Measurements from ENCODE around the gene MLF2.

Gene MLF2

DNA sequence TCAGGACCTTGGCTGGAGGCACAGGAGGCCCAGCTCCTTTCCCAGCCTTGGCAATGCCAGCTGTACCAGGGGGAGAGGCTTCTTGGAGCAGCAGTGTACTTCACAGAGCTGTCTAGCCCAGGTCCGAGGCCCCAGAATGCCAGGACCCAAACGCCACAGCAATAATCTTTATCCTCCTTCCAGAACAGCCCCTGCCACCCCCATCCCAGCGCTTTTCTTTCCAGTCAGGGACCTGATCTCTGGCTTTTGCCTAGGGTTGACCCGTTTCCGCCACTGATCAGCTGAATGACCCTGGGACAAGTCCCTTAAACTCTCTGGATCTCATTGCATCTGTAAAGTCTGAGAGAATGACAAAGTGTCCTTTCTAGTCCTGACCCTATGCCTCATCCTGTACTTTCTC is 24.4 kb upstream of the MLF2 start:
- no peak for DNase-seq

DNA sequence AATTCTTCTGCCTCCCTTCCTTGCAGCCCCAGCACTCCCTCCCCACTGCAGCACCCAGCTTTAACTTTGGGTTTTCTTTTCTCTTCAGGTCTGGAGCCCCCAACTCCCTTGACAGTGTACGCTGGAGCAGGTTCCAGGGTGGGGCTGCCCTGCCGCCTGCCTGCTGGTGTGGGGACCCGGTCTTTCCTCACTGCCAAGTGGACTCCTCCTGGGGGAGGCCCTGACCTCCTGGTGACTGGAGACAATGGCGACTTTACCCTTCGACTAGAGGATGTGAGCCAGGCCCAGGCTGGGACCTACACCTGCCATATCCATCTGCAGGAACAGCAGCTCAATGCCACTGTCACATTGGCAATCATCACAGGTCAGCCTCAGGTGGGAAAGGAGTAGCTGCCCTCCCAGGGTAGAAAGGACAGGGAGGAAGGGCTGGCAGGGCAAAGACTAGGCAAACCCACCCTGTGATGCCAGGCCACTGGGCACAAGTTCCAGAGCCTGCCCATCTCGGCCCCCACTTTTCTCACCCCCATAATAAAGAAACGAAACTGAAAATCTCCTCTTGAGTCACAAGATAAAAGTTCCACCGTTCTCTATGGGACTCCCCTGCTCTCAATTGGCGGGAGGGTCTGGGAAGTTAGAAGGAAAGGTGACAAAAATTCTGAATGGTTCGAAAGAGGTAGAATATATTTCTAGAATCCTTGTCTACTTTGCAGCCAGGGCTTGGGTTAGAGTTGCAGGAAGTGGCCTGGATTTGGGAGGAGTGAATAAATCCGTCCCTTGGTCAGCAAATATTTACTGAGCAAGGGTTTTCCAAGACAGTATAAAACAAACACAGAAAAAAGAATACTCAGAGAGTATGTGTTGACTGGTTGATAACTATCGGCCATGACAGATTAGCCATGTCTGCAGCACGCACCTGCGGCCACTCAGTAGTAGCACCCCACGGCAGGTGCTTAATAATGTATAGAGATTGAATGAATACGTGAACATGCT is 22.5 kb upstream of the MLF2 start:
- DNase-seq: no peak

GRCh38 chr12:6774499-6775062 is 21.6 kb upstream of the MLF2 start:
- peak; percentile 76 for DNase-seq

DNA sequence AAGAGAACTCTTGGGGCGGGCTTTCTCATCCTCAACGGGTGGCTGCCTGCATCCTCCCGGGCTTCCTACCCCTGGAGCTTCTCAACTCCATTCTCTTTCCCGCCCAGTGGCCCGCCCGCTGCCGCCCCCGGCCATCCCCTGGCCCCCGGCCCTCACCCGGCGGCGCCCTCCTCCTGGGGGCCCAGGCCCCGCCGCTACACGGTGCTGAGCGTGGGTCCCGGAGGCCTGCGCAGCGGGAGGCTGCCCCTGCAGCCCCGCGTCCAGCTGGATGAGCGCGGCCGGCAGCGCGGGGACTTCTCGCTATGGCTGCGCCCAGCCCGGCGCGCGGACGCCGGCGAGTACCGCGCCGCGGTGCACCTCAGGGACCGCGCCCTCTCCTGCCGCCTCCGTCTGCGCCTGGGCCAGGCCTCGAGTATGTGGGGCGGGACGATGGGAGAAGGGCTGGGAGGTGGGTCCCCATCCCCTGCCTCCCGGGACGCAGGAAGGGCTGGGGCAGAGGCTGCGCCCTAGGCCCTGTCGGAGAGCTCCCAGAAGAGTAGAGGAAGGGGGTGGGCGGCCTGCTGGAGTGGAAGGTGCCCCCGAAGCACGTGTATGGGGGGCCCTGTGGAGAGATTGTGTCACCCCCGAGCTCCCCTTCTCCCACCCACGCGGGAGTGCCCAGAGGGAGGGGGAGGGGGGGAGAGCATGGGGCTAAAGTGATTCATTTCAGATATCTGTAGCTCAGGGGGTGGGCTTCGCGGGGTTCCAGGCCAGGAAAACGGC is 20.8 kb upstream of the MLF2 start:
- peak; percentile 89 for DNase-seq

DNA sequence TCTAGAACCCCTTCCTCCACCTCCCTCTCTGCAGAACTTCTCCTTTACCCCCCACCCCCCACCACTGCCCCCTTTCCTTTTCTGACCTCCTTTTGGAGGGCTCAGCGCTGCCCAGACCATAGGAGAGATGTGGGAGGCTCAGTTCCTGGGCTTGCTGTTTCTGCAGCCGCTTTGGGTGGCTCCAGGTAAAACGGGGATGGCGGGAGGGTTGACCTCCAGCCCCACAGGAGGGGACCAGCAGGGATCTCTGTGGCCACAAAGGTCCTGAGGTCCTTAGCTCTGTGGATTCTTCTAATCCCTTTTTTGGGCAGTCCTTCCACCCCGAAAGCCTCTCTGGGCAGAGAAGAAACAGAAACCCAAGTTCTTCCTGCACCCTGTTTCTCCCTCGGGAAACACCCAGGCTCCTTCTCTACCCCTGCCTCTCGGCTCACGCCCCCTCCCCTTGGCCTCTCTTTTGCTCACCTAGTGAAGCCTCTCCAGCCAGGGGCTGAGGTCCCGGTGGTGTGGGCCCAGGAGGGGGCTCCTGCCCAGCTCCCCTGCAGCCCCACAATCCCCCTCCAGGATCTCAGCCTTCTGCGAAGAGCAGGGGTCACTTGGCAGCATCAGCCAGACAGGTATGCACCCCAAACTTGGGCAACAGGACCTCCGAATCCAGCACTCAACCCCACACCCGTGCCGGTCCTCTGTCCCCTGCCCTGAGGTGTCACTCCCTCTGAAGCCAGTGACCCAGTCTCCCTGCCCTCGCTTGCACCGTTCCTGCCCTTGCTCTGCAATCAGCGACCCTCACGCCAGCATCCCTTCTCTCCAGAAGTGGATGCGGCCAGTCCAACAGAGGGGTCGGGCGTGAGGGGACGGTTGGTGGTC is 20.0 kb upstream of the MLF2 start:
- DNase-seq: no peak

GRCh38 chr12:6772331-6772695 is 19.4 kb upstream of the MLF2 start, which contains the start of gene LAG3:
Gene LAG3 (plus strand): TSS chr12:6772520. CDS start chr12:6772853, 333 bp downstream.
- peak; percentile 84 for DNase-seq

GRCh38 chr12:6771509-6772330 is 18.8 kb upstream of the MLF2 start:
- no peak for DNase-seq

GRCh38 chr12:6771091-6771495 is 18.2 kb upstream of the MLF2 start:
- no peak for DNase-seq

DNA sequence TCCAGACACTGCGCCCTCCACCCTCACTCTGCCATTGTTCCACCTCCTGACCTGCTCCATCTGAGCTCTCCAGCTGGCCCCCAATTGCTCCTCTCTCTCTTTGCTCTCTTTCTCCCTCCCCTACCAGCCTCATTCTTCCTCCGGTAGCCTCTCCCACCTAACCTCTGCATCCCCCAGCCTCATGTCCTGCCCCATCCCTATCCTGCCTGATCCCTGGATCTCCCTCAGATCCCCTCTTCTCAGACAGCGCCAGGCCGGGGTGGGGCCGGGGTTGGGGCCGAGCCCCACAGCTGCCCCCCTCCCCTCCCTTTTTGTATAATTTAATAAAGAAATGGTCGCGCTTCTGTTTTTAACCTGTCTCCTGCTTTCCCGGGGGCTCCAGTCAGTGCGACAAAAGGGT is 17.7 kb upstream of the MLF2 start:
- DNase-seq: no peak

DNA sequence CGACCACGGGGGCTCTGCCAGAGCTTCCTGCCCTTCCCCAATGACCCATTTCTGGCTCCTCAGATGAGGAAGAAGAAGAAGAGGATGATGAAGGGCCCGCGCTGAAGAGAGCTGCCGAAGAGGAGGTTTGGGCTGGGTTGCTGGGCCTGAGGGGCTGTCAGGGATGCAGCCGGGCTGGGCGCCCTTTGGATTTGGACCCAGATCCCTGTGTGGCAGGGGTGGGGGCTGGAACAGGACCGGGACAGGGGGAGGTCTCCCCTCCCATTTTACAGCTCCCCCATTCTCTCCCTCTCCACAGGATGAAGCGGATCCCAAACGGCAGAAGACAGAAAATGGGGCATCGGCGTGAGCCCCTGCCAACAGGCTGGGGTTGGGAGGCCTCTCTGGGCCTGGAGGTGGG is 17.2 kb upstream of the MLF2 start:
- DNase-seq: no peak

DNA sequence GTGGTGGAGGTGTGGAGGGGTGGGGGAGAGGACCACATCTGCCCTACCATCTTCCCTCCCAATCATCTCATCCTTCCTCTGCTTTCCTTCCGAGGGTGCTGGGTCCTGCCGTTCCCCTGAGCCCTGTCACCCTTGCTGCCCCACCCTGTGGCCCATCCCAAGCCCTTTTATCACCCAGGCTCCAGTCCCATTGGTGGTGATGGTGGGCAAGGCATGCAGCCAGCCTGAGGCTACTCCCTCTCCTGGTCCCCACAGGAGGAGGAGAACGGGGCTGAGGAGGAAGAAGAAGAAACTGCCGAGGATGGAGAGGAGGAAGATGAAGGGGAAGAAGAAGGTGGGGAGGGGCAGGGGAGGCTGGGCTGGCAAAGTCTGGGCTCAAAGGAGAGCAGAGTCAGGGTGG is 16.7 kb upstream of the MLF2 start:
- no peak for DNase-seq

GRCh38 chr12:6768990-6769389 is 16.0 kb upstream of the MLF2 start:
- no peak for DNase-seq

DNA sequence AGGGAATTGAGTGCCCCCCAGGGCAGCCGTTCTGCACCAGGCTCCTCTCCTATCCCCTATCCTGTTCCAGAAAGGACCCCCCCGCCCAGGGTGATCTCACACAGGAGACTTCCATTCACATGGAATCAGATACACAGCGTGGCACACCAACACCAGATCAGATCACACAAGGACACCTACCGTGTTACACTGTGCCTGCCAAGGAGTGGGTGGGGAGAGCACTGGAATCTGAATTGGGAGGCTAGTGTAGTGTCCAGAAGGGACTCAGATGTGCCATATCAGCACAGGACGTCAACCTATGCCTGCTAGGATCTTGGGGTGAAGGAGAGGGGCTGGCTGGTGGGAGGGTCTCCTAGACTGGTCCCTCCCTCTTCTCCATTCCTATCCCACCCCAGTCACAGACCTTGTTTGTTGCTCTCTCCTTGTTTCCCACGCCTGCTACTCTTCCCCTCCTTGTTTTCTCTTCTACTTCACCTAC is 15.5 kb upstream of the MLF2 start:
- DNase-seq: no peak

DNA sequence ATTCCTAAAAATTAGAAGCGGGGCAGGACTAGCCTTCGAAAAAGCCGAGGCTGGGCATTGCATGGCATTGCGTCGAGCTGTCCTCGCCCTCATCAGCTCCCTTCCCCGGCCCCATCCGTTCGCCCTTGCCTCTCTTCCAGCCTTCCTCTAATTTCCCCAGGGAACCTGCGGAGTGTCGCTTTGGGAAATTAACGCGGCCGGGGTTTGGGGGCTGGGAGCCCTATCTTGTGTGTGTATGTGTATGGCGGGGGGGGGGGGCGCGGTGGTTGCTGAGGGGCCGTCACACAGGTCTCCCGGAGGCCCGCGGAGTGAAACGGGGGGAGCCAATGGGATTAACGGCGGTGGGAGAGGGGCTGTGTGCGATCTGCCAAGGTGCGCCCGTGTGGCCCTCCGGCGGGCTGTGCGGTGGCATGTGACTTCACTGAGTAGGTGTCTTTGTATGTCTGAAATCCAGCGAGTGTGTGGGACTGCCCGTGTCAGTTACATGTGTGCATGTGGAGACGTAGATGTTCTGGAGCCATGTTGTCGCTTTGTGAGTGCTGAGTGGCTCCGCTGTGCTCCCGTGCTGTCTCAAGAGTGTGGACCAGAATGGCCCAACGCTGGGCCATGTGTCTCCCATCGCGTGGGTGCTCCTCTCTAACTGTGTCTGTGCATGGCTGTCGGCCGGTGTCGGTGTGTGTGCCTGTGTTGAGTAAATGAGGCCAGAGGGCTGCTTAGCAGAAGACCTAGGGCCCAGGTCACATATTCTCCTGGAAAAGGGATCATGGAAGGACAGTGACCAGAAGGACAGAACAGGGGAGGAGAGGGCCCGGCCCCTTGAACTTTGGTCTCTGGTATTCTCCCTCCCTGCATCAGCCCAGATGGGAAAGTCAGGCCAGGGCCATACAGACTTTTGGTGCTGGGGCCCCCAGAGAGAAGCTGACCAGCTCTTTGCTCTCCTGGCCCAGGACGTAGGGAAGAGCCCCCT is 14.7 kb upstream of the MLF2 start:
- no peak for DNase-seq

DNA sequence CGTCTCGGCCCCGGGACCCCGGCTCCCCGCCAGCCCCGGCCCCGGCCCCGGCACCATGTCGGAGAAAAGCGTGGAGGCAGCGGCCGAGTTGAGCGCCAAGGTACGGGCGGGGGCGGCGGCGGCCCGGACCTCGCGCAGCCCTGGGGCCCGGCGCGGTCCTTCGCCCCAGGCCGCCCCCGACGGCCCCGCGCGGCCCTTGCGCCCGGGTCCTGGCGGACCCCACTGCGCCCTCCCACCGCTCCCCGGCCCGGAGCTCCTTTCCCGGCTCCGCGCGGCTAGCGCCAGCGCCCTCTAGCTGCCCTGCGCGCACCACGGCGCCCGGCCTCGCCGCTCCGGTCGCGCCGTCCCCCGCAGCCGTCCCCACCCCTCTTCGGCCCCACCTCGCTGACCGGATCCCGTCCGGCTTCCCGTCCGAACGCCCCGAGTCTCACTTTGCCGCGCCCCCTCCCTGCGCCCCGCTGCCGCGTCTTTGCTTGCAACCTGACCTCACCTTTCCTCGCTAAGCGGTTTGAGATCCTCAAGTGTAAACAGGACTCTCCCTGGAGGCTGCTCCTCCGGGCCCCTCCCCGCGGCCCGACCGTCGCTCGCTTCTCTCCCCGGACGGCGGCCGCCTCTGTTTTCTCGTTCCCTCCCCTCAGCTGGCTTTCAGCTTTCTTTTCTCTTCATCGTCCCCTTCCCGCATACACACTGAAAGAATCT is 13.9 kb upstream of the MLF2 start:
- peak; percentile 84 for DNase-seq

DNA sequence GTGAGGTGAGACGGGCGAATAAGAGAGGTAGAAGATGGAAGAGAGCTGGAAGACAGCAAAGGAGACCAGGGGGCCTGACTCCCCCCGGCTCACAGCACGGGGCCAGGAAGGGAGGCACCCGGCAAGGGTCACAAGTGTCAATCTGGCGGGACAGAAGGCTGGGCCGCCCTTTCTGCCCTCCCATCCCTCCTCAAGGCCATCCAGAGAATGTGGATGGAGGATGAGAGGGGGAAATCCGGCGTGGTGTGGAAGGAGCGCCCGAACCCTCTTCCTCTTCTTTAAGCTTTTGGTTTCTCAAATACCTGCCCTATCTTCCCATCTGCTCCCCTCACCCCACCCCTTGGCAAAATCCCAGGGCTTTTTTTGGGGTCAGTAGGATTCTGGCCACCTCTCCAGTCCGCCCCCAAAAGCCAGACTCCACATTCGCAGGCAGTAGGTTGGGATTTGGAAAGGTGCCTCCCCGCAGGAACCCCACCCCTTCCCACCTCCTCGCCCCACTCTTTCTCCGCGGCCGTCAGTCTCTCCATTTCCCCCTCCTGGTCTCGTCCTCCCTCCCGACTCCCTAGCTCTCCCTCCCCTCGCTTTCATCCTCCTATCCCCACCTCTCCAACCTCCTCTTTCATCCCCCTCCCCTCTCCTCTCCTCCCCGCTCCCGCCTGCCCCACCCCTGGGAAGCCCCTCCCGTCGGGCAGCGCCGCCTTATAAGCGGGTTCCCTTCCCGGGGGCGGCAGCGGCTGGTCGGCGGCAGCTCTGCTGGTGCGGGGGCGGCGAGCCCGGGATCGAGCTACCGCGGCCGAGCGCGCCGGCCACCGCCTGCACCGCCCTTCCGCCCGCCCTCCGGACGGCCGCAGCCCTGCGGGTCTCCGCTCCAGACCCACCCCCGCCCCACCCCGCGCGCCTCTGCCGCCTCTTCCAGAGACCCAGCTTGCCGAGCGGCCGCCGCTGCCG is 13.0 kb upstream of the MLF2 start, which contains the start of gene PTMS:
PTMS (plus strand) TSS at position 730 of the 948 bp plus-strand sequence. CDS start 343 bp downstream, outside the sequence.
- DNase-seq: peak; percentile 71

- DNase-seq: no peak
These were observed 12.2 kb upstream of the MLF2 start for GRCh38 chr12:6765048-6765633.
